ENCODE measurements around the gene ZNF639.

The ZNF639 gene

DNA sequence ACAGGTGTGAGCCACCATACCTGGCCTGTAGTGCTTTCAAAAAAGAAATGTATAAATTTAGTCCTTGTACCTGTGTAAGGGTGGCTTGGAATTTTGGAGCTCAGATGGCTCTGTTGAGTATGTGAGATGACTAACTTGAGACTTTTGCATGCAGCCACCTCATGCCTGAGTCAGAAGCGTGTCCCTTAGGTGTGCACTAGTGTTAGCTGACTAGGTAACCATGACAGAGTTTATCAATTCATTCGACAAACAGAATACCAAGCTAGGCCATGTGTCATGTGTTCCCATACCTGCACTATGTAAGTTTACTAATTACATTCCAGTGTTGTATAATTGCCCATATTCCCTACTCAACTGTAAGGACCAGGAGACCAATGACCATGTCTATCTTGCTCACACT, 4.0 kb upstream of the ZNF639 start:
- DNase-seq: no peak

GRCh38 chr3:179321668-179322285, 1.1 kb upstream of the ZNF639 start:
- DNase-seq: peak; percentile 64

DNA sequence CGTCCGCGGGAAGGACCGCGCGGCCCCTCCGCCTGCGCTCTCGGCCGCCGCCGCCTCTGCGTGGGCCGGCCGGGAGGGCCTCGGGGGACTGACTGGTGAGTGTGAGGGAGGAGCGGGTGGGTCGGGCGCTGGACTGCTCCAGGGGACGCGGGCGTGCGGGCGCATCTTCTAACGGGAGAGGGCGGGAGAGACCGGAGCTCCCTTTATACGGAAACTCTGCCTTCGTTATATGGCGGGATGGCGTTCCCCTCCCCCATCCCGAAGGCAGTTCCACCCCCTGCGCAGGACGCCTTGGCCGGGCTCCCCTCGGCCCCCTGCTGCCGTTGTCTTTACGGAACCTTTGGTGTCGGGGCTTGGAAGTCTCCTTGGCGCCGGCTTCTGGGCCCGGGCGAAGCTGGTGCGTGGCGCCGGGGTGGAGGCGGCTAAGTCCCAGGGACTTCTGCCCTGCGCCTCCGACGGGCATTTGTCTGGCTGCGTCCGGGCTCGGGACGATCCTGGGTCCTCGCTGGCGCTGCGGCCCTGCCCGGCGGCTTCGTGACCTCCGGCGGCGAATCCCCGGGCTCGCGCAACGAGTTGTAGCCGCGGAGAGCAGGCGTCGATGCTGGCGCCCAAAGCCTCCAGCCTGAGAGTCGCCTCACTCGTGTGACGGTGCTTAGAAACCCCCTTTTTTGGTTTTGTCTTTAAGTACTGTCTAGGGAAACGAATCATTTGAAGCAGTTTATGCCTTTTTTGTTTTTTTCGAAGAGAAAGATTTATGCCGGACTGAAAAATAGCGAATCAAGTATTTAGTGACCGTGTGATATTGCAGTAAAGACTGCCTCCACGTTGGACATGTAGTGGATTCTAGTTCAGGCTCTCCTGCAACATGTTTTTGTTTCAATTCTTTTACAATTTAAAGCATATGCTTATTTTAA, 623 bp downstream of the ZNF639 start:
- peak; percentile 83 for DNase-seq

DNA sequence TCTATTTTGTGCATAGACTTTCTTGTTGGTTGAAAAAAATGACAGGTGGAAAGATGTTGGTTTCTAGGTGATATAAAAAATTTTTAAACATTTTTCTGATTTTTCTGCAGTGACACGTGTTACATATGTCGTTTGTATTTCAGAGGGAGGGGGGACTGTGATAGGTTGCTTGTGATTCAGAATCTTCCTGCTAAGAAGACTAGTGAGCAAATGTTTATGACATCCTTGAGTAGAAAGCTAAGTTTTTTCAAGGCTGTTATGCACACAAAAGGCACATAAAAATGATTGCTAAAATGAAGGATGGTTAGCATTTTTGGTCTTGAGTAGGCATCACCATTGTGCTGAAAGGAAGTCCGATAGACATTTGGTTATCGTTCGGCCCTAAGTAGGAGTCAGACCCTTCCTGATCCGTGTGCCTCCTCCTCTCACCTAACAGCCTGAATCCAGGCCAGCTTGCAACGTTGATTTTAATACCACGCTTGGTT, 1.5 kb downstream of the ZNF639 start:
- DNase-seq: peak; percentile 61

- DNase-seq: no peak
Observed at GRCh38 chr3:179330438-179330837, 7.6 kb downstream of the ZNF639 start.

- DNase-seq: no peak
Observed at GRCh38 chr3:179332240-179332639, 9.4 kb downstream of the ZNF639 start.

DNA sequence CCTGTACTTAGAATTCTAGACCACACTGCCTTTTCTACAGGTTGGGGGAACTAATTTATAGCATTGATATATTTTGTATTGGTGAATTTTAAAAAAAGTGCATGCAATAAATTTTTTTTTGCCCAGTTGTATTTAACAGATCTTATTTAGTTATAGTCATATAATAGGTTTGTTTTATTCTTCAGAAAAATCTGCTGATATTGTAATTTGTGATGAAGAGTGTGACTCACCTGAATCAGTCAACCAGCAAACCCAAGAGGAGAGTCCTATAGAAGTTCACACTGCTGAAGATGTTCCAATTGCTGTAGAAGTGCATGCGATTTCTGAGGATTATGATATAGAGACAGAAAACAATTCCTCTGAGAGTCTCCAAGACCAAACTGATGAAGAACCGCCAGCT, 10.3 kb downstream of the ZNF639 start:
- DNase-seq: no peak

- DNase-seq: no peak
Observed at GRCh38 chr3:179336345-179336929, 13.6 kb downstream of the ZNF639 start.

DNA sequence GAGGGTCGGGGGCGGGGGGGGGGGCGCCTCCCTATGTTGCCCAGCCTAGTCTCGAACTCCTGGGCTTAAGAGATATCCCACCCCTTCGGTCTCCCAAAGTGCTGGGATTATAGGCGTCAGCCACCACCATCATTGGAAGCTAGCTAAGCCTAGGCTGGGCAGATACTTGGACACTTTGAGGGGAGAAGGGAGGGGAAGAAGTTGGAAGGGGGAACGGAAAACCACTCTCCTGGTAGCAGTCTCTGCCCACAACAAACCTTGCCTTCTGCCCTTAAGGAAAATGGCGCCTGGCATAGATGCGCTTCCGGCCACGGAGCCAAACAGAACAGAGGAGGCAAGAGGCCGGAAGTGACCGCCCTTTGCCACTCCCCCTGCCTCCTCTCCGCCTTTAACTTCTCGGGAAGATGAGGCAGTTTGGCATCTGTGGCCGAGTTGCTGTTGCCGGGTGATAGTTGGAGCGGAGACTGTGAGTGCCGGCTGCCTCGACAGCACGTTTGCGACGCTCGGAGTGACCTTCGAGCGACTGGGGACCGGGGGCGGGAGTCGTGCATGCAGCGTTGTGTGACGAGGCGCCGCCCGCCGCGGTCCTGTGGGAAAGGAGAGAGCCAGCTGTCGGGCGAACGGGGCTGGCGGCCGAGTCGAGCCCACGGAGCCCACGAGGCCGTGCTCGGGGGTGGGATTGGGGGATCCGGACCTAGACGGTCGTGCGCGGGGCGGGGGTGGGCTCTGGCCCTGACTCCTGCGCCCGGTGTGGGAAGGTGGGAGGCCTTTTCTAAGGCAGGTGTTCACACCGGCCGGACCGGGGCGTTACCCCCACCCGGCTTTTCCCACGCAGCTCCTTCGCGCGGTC, 24.7 kb downstream of the ZNF639 start, which contains the start of gene MFN1:
TSS of gene MFN1 (plus strand) at position 365 of the 850 bp plus-strand sequence. CDS start 1,143 bp downstream, outside the sequence.
- DNase-seq: peak; percentile 99

- DNase-seq: peak; percentile 55
Observed at GRCh38 chr3:179348325-179349013, 25.6 kb downstream of the ZNF639 start.

- DNase-seq: no peak
Observed at GRCh38 chr3:179355996-179356395, 33.2 kb downstream of the ZNF639 start.

DNA sequence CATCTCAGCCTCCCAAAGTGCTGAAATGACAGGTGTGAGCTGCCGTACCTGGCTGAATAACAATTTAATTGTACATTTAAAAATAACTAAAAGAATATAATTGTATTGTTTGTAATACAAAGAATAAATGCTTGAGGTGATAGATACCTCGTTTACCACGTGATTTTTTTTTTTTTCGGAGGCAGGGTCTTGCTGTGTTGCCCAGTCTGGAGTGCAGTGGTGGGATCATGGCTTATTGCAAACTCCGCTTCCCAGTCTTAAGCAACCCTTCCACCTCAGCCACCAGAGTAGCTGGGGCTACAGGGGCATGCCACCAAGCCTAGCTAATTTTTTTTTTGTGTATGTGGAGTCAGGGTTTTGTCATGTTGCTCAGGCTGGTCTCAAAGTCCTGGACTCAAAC, 40.5 kb downstream of the ZNF639 start:
- DNase-seq: no peak

- DNase-seq: no peak
Observed at GRCh38 chr3:179369621-179370020, 46.8 kb downstream of the ZNF639 start.

DNA sequence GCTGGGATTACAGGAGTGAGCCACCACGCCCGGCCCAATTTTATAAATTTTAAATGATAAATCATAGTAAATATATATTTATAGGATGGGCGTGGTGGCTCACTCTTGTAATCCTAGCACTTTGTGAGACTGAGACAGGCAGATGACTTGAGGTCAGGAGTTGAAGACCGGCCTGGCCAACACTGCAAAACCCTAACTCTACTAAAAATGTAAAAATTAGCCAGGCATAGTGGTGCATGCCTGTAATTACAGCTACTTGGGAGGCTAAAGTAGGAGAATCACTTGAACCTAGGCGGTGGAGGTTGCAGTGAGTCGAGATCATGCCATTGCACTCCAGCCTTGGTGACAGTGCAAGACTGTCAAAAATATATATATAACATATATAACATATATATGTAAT, 51.1 kb downstream of the ZNF639 start:
- DNase-seq: no peak

DNA sequence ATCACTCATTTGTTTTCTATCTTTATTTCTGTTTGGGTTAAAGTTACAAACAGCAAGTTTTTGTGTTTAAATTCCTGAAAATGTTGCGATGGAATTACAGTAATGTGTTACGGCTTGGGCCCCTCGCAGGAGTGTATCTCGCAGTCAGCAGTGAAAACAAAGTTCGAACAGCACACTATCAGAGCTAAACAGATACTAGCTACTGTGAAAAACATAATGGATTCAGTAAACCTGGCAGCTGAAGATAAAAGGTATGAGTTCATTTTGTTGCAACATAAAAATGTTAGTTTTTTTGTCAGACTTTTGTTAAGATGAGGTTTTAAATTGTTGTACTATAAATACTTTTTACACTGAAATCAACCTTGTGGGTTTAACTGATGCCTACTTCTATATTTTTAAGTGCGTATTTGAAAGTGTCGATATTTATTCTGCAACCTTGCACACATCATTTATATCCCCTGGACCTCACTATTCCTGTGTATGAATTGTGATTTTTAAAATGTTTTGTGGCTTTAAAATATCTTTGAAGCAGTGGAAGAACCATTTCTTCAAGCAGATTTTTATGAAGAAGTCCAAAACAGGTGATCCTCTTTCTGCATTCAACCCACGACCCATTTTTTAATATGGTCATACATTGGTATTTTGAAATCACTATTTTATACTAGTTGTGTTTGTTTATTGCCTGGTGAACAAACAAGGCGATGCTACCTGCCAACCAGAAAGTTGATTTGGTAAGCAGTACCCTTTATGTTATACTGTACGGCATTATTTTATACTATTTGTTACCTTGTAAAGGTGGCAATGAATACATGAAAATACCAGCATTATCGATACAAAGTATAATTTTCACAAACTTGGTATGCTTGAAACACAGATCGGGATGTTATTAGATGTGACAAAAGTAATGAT, 52.5 kb downstream of the ZNF639 start:
- DNase-seq: no peak

DNA sequence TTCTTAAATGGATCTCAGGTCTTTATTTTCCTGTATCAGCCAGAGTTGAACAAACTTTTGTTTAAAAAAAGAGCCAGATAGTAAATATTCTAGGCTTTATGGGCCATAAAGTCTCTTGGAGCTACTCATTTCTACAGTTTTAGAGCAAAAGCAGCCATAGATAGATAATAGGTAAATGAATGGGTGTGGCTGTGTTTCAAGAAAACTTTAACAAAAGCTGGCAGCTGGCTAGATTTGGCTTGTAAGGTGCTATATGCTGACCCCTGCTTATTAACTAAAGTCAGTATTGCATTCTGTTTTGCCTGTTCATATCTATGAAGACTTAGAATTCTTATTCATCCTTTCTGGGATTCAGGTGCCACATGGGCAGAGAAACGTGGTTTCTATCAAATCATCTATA, 53.6 kb downstream of the ZNF639 start:
- no peak for DNase-seq

Data from RPMI8226 (cell line).